Measurements from ENCODE around the gene SGMS2.

GRCh38 chr4:107843391-107843790, 18.7 kb downstream of the SGMS2 start:
- TF ChIP-seq, protein P1, sequence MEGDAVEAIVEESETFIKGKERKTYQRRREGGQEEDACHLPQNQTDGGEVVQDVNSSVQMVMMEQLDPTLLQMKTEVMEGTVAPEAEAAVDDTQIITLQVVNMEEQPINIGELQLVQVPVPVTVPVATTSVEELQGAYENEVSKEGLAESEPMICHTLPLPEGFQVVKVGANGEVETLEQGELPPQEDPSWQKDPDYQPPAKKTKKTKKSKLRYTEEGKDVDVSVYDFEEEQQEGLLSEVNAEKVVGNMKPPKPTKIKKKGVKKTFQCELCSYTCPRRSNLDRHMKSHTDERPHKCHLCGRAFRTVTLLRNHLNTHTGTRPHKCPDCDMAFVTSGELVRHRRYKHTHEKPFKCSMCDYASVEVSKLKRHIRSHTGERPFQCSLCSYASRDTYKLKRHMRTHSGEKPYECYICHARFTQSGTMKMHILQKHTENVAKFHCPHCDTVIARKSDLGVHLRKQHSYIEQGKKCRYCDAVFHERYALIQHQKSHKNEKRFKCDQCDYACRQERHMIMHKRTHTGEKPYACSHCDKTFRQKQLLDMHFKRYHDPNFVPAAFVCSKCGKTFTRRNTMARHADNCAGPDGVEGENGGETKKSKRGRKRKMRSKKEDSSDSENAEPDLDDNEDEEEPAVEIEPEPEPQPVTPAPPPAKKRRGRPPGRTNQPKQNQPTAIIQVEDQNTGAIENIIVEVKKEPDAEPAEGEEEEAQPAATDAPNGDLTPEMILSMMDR (IDR thresholded peaks at IDR 0.05; ENCODE audit: borderline replicate concordance, extremely low read depth, low read length, poor library complexity, severe bottlenecking), result no peak
- no peak for TF ChIP-seq EZH2 (IDR thresholded peaks at IDR 0.05; ENCODE audit: borderline replicate concordance, low read depth, low read length, severe bottlenecking)
